ENCODE measurements around the gene PSMD10.

Gene PSMD10, protein sequence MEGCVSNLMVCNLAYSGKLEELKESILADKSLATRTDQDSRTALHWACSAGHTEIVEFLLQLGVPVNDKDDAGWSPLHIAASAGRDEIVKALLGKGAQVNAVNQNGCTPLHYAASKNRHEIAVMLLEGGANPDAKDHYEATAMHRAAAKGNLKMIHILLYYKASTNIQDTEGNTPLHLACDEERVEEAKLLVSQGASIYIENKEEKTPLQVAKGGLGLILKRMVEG

DNA sequence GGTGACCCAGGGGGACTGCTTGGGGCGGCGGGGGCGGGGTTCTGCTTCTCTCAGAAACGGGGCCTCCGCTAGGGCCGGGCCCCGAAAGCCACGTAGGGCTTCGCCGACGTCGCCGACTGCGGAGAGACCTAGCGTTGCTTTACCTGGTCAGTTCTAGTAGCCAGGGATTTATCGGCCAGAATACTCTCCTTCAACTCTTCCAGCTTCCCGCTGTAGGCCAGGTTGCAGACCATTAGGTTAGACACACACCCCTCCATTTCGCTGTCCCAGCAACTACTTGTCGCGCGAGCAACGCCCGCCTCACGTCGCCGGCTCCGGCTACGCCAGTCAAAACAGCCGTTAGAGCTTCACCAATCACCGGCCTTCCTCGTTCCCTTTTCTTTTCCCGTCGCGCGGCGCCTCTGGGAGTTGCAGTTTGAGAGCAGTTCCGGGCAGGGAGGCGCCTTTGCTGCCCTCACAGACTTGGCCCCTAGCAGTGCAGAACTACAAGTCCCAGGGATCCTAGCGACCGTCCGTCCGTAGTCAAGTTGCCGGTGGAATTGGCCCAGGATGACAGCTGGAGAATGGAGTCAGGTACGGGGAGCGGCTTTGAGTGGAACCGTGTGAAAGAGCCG lies at the start of gene PSMD10, which contains the start of gene ATG4A:
TSS of gene PSMD10 (minus strand) at position 279 of the 614 bp plus-strand sequence. CDS start at position 257, 22 bp downstream.
TSS of gene ATG4A (plus strand) at position 515 of the 614 bp plus-strand sequence. CDS start at position 564, 49 bp downstream.
- in situ Hi-C loops (cut with MboI; ENCODE audit: low sequenced_read_pairs): no loop called here

DNA sequence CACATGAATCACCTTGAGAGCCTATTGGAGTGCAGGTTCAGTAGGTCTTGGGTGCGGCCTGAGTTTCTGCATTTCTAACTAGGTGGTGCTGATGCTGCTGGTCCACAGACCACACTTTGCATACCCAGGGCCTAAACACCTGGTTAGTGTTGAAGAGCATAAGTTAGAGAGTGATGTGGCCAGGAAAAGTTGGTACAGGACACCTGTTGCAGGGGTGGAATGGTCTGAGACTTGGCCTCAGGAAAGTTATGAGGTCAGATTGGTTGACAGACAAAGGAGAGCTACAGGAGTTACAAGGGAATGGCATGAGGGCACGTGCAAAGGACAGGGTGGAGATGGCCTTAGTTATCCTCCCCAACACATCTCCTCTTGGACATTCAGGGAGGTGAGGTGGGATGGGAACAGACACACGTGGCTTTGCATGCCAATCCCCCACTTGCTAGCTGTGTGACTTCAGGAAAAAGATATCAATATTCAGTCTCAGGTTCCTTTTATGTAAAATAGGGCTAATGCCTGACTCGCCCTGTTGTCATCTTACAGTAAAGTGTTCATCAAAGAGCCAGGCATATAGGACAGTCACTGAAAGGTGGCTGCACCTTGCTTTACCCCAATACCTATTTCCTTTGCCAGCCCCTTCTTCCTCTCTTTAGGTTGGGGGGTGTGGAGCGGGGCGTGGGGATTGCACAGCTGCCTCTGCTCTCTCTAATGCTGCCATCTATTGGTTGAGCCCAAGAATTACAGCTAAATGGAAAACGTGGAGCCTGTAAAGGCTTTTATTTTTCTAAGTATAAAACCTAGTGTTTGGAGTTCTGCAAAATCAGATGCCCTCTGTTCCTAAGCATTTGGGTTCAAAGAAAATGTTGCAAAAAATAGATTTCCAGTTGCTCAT lies 47.7 kb upstream of the PSMD10 start:
- in situ Hi-C loops (cut with MboI; ENCODE audit: low sequenced_read_pairs): no loop called here

DNA sequence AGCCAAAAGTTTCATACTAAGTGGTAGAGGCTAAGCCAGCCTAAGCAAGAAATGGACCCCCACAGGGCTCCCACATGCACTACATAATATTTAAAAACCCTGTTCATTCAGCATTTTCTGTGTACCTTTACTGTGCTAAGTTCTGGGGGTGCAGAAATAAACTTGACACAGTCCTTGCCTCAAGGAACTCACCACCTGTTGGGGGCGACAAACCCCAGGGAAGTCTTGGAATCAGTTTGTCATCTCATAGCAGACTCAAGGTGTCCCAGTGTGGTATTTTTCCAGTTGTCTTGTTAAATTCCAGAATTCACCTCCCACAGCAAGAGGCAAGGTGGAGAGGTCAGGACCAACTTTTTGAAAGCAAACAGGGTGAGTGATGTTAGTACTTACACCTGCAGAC lies 43.4 kb upstream of the PSMD10 start:
- in situ Hi-C loops (cut with MboI; ENCODE audit: low sequenced_read_pairs): no loop called here

DNA sequence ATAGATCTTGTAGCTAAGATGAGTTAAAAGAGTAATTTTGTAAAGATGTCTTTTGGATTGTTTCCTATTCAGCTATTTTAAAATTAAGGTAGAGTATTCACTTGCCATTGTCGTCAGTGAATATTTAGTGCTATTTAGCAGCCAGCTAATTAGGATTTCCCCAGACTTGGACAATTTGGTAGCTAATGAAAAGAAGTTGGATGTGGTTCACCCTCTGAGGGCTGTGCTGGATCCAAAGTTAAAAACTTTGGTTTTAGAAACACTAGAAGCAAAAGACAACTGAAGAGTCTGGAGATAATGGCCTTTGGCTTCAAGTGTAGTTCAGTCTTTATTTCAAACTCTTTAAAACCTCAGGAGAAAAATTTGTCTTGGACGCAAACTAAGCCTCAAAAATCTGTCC lies 41.5 kb upstream of the PSMD10 start:
- in situ Hi-C loops (cut with MboI; ENCODE audit: low sequenced_read_pairs): no loop called here

DNA sequence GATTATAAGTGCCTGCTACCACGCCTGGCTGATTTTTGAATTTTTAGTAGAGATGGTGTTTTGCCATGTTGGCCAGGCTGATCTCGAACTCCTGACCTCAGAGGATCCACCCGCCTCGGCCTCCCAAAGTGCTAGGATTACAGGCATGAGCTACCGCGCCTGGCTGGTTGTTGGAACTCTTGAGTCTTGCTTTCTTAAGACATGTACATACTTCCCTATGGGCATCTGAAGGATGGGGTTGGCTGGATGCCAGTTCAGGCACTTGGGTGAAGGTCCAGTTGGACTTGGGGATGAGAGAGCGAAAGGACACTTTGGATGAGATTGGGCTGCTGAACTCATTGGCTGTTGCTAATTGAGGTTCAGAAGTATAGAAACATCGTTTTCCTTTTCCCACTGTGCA lies 40.7 kb upstream of the PSMD10 start:
- in situ Hi-C loops (cut with MboI; ENCODE audit: low sequenced_read_pairs): no loop called here

DNA sequence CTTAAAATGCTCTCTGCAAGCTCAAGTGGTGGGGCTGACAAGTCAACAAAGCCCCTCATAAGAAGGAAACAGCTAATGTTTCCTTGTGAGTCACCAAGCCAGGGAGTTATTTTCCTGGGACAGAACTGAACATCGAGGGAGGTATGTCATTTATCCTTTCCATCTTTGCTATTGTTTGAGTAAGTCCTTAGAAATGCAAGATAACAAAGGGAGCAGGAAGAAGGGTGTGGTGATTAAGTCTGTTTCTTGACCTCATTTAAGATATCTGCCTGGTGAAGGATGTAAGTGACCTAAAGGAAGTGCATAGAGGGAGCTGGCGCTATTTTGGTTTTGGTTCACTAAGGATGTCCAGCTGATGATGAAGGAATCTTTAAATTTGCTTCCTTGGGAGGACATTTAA lies 40.1 kb upstream of the PSMD10 start:
- in situ Hi-C loops (cut with MboI; ENCODE audit: low sequenced_read_pairs): no loop called here

DNA sequence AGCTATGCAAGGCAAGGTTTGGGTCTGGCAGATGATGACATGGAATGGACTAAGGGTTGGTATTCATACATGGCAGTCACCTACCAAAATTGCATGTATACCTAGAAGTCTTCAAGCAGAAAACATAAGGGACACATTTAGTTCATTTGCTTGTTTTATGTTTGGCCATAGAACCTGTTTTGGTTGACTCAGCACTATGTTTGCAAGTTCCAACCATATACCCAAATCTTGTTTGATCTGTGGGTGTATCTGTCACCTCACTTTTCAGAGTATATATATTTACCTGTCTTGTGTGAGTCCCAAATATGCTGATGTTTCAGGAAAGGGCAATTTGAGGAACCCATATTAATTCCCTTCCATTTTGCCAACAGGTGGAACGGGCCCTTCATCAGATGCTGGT lies 39.5 kb upstream of the PSMD10 start:
- in situ Hi-C loops (cut with MboI; ENCODE audit: low sequenced_read_pairs): no loop called here

DNA sequence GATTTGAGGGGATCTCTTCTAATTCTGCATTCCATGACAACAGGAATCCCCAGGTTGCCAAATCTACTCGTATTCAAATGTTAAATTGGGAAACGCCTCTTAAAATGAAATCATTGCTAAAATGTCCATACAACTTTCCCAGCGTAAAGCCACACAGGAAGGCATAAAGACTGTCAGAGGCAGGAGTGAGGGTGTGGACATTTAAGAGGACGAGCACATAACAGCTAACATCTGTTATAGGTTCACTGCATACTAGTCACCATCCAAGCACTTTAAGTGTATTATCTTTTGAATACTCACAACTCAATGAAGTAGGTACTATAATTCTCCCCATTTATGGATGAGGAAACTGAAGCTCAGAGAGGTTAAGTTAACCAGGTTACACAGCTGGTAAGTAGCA lies 35.8 kb upstream of the PSMD10 start:
- in situ Hi-C loops (cut with MboI; ENCODE audit: low sequenced_read_pairs): no loop called here

DNA sequence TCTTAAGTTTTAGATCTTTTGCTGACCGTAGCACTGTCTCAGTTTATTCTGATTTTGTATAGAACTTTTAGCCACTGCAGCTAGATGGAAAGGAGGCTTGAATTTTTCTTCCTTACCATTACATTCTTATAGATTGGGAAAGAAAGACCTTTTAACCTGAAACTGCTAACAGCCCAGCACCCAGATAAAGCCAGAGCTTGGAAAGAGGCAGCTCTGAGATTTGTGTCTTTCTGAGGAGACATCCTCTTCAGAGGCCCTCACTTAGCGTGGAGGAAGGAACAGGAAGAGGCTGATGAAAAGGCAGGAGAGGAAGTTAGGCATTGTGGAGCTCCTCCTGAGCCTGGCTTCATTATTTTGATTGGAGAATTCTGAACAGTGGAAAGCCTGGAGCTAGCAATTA lies 35.3 kb upstream of the PSMD10 start:
- in situ Hi-C loops (cut with MboI; ENCODE audit: low sequenced_read_pairs): no loop called here

DNA sequence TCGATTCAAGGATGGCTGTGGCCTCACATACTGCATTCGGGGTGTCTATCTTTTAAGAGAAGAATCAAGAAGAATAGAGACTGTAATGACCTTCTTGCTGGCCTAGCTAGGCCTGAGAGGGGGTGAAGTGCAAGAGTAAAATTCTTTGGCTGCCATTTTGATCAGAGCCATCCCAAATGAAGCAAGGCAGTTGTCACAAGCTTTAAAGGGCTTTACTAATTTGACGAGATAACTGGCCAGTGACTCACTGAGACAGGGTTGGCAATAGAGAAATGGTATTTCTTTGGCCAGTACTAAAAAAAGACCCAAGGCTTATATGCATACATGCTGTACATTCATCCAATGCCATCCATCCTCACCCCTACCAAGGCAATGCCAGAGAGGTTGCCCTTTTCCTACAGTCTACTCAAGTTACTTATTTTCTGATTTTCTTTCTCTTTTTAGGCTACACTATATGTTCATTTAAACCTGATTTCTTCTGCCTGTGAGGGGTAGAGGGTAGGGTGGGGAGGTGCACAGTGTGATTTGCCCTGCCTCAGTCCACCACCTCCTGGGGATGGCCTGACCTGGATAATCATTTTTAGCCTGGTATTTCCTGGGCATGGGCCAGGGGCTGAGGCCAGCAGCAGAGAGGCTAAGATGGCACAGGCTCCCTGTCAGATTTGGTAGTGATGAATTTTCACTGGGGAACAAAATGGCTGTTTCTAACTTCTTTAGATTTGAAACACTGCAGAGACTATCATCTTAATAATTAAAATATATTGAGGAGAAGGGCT lies 32.4 kb upstream of the PSMD10 start:
- in situ Hi-C loops (cut with MboI; ENCODE audit: low sequenced_read_pairs): no loop called here

DNA sequence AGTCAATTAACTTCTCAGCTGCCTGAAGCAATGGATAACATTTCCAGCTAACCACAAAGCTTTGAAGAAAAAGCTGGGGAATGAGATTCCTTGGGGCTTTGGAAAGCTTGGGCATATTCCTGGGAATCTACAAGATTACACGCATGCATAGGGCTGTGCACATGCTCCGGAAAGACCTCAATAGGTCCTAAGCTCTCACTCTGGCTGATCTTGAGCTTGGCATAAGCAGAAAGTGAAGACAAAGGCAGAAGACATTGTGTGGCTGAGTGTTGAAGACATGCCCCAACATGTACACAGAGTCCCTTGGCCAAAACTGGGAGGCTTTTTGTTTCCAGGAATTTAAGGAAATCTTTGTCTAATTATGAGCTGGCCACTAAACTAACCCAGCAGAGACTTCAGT lies 31.4 kb upstream of the PSMD10 start:
- in situ Hi-C loops (cut with MboI; ENCODE audit: low sequenced_read_pairs): no loop called here

DNA sequence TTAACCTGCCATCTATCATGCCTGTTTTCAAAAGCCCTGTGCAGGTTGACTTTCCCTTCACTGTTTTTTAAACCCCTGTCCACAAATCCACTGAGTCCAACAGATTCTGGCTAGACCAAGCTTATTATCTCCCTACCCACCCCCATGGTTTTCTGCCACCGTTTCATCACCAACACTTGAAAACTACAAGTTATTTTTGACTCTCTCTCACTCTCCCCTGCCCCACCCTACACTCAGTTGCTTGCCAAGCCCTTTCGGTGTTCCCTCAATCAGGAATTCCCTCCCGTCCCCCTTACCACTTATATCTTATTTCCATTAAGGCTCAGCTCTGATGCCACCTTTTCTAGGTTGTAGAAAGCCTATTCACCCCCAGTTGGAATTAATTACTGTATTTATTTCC lies 29.9 kb upstream of the PSMD10 start:
- in situ Hi-C loops (cut with MboI; ENCODE audit: low sequenced_read_pairs): no loop called here

DNA sequence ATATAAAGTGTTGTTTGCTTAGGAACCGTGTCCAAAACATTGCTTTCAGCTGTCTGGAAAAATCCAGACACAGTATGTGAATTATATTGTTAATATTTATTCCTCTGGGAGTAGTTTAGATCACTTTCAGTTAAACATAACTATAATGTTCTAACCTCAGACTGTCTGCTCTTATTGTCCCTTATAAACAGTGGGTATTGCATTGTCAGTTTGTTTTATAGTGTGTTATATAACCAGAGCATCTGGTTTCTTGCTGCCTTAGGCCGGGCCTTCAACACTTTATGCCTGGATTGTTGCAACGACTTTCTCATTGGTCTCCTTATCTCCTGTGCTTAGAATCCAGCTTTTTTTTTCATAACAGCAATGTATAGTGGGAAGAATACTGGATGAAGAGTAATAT lies 26.6 kb upstream of the PSMD10 start:
- in situ Hi-C loops (cut with MboI; ENCODE audit: low sequenced_read_pairs): no loop called here

DNA sequence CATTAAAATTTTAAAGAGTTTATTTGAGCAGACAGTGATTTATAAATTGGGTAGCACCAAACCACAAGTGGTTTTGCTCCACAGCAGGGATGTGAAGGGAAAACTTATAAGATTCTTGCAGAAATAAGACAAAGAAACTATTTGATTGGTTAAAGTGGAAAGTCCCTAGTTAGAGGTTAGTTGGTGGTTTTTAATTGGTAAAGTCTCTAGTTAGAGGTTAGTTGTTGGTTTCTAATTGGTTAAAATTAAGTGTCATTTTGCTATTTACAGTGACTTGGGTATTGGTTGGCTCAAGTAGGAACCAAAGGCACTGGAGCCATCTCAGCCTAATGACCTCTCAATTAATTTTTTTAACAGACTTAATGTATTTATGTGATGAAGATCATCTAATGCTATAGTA lies 23.2 kb upstream of the PSMD10 start:
- in situ Hi-C loops (cut with MboI; ENCODE audit: low sequenced_read_pairs): no loop called here

DNA sequence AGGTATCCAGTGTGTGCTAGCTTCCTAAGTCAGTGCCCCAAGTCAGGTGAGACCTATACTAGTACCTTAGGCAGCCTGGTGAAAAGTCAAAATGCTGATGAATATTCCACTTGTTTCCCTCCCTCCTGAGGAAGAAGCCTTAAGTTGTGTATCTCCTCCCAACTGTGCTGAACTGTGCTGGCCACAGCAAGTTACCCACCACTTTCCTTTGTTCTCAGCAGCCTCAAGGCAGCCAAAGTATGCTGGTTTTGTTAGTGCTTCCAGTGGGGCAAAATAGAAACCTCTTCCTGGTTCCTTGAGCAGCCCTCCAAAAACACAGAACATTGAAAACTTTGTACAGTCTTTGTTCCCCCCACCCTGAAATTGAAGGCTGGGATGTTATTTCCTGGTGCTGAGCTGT lies 14.1 kb upstream of the PSMD10 start:
- in situ Hi-C loops (cut with MboI; ENCODE audit: low sequenced_read_pairs): no loop called here

DNA sequence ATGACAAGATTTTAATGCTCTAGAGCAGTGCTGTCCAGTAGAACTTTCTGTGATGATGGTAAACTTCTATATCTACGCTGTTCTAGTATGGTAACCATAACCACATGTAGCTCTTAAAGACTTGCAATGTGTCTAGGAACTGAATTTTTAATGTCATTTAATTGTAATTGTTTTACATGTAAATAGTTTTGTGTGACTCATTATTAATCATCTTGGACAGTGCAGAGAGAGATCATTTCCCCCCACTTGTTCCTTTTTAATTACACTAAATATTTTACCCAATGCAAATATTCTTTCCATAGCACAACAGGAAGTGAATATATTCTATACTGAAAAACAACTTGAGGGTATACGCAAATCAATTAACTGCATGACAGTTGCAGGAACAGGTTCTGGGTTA lies 6.0 kb upstream of the PSMD10 start:
- in situ Hi-C loops (cut with MboI; ENCODE audit: low sequenced_read_pairs): no loop called here

DNA sequence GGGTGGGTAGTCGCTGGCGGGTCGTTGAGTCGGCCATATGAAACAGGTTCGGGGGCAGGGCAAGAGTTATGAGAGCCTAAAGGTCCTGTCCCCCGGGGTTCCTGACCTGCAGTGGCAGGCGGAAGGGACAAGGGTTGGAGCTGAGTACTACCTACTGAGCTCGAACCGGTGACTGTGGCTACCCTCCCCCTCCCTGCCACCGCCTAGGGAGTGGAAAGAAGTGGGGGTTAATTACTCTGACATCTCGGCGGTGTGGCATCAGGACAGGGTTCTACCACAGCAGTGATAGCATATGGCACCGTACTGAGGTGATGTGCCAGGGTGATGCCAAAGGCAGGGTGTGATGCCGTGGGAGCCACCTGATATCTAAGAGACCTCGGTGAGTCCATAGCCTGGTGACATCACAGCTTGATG lies 543 bp upstream of the PSMD10 start:
- in situ Hi-C loops (cut with MboI; ENCODE audit: low sequenced_read_pairs): no loop called here

DNA sequence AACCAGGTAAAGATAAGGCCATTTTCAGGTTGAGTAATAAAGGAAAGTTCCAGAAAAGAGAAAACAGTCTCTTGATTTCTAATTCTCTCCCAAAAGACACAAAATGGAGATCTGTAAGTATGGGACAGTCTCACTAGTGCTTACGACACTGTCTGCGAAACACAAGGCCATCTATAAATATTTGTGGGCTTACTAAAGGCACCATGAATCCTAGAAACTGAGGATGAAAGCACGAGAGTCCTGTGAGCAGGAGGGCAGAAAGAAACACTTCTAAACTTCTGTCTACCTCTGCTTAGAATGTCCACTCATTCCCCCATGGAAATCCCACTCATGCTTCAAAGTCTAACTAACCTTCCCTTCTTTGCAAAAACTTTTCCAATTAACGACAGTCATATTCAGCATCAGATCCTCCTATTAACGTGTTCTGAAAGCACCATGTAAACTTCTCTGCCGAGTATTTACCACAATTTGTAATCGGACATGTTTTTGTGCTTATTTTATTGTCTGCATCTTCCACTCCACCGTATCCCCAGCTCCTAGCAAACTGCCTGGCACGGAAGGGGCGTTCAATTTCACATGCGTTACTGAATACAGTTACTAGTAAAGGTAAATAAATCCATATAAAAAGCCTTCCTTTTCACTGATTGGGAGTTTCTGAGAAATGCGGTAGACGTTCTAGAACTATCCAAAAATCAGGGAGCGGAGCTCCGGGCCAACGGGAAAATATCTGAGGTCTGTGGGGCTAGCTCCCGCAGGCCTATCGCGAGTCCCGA lies 665 bp downstream of the PSMD10 start:
- in situ Hi-C loops (cut with MboI; ENCODE audit: low sequenced_read_pairs): no loop called here

DNA sequence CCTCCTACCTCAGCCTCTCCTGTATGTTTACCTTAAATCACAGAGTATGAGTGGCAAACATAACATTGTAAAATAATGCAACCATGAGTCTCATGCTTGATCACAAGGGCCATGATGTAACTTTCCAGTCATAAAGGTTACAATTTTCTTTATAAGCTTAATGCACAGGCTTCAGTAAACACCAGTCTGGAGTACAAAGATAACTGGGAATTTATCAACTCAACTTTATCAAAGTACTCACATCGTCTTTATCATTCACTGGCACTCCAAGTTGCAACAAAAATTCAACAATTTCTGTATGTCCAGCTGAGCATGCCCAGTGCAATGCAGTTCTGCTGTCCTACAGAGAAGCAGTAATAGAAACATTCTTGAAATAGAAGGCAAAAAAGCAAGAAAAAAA lies 2.8 kb downstream of the PSMD10 start:
- in situ Hi-C loops (cut with MboI; ENCODE audit: low sequenced_read_pairs): no loop called here

DNA sequence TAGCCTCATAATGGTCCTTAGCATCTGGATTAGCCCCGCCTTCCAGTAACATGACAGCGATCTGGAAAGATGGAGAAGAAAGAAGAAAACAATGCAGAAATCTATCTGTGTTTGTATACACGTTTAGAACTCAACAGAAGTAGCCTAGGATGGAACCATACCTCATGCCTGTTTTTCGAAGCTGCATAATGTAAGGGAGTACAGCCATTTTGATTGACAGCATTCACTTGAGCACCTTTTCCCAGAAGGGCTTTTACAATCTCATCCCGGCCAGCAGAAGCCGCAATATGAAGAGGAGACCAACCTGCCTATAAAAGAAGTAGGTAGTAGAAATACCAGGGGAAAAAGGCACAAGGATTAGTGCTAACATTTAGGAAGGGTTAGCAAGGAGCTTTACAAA lies 3.5 kb downstream of the PSMD10 start:
- in situ Hi-C loops (cut with MboI; ENCODE audit: low sequenced_read_pairs): no loop called here

All from HL-60/S4 treated with phorbol 12-myristate 13-acetate at 8.2 ng/mL for 4 days and 3 days (cell line).